Activated naive CD4-positive, alpha-beta T cell treated with Interleukin-2 at 50 U/mL for 16 hours (primary cell): ENCODE results near the gene SMPD4.
"Not testable (repeated sequence)": the region's sequence is repeated elsewhere in the genome, so short reads cannot be mapped to it uniquely, and the experiment has no call there.

Source experiments
- DNase-seq: peaks from one replicate; pipeline ENCODE4 v3.0.0-alpha.2; 2020

Gene SMPD4

DNA sequence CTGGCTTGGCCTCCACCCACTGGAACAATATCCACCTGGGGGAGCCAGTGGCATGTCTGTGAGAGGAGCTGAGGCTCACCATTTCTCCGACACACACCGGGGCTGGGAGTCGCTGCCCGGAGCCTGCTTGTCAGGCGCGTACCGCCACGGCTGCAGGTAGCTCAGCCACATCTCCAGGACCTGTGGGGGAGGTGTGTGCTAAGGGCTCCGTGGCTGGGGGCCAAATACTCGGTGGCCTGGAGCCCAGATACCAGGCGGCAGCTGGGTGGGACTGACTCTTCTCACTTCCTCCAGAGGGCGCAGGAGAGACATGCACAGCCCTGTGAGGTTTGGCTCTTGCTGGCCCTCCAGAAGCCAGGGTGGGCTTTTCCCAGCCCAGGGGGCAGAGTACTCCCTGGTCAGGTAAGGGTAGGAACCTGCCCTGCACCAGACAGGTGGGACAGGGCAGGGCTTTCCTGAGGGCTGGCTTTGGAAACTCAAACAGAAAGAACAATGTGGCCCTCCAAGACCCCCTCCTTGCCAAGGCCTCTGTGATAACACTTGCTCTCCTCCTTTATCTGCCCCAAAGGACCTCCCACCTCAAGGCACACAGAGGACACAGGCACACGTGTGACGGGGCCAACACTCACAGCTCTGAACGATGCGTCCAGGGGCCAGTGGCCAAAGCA is 25.3 kb downstream of the SMPD4 start:
- not testable (repeated sequence) for DNase-seq

DNA sequence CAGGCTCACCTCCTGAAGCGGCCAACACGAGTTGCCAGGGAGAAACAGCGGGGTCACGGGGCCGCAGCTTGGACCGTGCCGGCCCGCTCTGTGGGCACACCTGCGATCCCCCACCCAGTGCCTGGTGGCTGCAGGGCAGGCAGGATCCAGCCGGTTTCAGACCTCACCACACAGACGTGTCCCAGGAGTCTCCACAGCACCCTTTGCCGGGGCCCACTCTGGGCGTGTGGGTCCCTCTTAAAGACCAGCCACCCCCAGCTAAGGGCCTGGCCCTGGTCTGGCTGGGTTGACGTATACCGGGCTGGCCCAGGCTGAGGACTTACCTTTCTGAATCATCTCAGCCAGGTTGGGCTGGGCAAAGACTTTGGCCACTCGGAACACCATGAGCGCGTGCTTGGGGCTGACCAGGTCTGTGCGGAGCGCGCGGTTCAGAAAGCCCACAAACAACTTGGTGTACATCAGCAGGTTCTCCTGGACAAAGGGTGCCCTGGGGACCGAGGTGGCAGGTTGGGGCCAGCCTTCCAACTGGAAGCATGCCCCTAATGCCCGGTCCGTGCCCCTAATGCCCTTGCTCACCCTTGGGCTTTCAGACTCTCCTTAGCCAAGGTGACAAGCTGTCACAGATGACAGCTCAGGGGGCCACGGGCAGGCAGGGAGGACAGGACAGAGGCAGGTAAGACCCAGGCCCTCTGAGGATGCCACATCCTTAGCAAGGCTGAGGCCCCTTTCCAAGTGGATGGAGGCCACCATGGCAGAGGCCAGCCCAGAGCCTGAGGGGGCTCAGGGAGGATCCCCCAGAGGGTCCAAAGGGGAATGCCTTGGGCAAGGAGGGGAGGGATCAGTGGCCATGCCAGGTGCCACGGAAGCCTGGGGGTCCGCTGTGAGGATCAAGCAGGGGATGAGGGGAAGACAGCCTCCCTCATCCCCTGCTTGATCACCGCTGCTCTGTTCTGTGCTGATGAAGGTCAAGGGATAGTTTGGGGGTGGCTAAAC is 26.3 kb downstream of the SMPD4 start:
- DNase-seq = no peak

DNA sequence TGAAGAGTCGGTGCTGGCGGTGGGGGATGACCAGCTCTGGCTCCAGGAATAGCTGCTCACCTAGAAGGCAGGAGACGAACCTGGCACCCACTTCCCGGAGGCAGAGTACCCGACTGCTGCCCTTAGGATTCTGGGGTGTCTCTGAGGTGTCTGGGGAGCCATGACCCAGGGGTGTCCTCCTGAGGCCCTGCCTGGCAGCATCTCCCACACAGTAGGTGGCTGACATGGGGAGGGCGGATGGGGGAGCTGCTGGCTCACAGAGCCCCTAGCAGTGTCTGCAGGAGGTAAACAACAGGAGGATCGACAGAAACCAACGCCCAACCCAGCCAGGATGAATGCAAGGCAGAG is 27.0 kb downstream of the SMPD4 start:
- not testable (repeated sequence) for DNase-seq

- not testable (repeated sequence) for DNase-seq
Measured at GRCh38 chr2:130153721-130154422, 27.5 kb downstream of the SMPD4 start.

DNA sequence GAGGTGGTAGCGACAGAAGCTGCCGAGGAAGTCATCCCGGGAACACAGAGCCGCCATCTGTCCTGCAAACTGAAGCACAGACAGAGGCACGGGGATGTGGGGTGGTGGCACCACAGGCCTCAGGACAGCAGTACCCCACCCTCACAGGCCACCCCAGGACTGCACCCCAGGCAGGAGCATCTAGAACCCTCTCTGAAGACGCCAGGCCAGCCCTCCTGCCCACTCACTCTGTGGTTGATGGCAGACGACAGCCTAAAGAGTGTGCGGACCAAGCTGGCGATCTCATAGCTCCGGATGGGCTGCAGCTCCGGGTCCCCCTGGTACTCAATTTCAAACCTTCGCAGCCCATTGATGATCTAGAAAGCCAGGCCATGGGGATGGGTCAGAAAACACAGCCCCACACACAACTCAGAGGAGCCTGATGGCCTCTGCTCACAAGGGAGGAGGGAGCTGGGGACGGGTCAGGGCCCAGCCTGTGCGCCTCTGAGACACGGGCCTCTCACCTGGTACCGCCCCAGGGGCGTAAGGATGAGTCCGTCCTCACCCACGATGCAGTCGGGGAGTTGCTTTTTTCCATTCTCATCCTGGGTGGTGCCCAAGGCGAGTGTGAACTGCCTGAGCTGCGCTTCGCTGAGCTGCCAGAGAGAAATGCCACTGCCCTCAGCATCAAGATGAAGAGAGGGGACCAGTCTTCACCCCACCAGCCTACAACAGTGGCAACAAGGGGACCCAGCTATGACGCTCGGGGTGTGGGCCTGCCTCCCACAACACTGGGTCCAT is 28.4 kb downstream of the SMPD4 start:
- DNase-seq = no peak

GRCh38 chr2:130152136-130152815 is 29.1 kb downstream of the SMPD4 start:
- DNase-seq = not testable (repeated sequence)

GRCh38 chr2:130151145-130151512 is 30.3 kb downstream of the SMPD4 start:
- not testable (repeated sequence) for DNase-seq

- no peak for DNase-seq
Measured at GRCh38 chr2:130150181-130151144, 30.9 kb downstream of the SMPD4 start.

GRCh38 chr2:130148515-130148914 is 32.9 kb downstream of the SMPD4 start:
- DNase-seq = not testable (repeated sequence)

DNA sequence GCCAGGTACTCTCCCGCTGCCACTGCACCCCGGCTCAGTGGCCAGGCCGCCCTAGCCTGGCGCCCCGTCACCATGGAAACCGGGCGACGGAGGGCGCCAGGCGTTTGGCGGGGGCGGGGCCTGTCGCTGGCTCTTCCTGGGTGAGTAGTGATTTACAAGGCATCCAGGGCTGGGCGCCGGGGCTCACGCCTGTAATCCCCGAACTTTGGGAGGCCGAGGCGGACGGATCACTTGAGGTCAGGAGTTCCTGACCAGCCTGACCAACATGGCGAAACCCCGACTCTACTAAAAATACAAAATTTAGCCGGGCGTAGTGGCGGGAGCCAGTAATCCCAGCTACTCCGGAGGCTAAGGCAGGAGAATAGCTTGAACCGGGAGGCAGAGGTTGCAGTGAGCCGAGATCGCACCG is 36.4 kb downstream of the SMPD4 start, which contains the start of gene CCDC74B:
CCDC74B (minus strand) TSS at position 107 of the 409 bp plus-strand sequence. CDS start 116 bp downstream, outside the sequence.
- peak; percentile 61 for DNase-seq

DNA sequence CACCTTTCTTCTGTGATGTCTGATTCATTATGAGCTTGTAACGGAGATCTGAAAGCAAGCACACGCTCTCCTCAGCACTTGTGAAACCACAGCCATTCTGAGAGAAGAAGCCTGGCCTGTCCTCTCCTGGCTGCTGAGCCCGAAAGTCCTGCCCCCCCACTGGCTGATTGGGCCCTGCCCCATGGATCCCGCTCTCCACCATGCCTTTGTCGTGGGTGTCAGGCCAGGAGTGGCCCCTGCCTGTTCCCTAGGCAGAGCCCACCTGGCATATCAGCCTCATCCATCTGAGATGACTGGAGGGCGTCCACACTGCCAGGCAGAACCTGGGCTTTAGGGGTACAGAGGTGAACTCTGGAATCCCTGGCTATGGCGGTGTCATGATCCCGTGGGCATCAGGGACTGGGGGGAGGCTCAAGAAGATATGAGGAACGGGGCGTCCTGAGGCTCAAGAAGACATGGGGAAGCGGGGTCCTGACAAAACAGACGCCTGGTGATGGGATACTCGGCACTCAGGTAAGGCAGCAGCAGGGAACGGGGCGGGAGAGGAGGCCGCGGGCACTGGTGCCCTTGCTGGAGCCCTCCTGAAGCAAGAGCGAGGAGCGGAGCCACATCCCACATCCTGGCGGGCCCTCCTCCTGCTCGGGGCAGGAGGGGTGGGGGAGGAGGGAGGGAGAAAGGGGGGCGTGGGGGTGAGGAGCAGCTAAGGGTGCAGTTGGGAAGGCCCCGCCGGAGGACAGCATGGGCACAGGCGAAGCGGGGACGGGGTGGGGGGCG is 37.9 kb downstream of the SMPD4 start:
- not testable (repeated sequence) for DNase-seq

DNA sequence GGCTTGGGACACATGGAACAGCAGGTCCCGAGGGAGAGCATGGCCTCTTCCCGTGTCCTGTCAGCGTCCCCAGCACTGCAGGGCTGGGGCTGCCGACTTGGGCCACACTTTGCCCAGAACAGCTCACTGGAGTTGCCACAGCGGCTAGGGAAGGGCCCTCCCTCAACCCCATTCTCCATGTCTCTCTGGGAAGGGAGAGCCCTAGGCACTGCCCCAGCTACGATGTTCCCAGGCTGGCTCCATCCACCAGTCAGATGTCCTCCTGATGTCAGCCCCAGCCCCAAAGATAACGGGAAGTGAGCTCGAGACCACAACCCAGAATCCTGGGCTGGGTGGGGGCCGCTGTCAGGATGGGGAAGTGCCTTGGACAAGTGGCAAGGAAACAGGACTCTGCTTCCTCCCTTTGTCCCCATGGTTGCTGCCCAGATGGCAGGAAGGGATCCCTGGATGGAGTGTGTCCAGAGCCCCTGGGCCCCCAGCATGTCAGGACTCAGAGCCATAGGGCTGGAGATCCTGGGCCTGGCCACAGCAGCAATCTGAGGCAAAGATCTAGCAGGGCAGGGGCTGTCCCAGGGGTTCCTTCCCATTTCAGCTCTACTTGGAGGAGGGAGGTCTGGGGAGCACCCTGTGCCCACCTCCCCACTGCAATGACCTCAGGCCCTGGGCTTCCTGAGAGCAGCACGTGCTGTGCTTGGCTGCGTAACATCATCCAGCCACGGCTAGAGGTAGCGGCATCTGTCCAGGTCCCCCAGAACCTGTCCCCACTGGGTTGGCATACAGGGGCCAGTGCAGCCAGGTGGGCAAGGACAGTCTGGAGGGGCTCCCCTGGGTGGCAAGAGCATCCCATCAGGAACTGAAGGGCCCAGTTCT is 38.8 kb downstream of the SMPD4 start:
- not testable (repeated sequence) for DNase-seq

GRCh38 chr2:130141645-130142370 is 39.6 kb downstream of the SMPD4 start:
- not testable (repeated sequence) for DNase-seq

- DNase-seq = not testable (repeated sequence)
Measured at GRCh38 chr2:130141002-130141401, 40.4 kb downstream of the SMPD4 start.

DNA sequence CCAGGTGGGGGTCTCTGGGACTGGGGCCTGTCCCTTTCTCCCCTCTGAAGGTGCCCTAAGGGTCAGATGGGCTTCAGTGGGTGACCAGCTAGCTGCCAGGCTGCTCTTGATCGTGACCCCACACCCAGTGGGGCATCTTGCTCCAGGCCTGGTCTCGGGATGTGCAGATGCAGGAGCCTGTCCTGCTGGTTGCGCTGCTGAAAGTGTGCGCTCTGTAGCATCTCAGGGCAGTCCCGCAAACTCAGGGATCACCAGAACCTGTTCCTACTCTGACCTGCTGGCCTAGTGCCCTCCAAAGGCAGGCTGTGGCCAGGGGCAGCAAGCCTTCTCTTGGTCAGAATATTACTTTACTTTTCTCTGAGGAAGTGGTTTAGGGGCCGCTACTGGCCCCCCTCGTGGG is 40.9 kb downstream of the SMPD4 start:
- not testable (repeated sequence) for DNase-seq

DNA sequence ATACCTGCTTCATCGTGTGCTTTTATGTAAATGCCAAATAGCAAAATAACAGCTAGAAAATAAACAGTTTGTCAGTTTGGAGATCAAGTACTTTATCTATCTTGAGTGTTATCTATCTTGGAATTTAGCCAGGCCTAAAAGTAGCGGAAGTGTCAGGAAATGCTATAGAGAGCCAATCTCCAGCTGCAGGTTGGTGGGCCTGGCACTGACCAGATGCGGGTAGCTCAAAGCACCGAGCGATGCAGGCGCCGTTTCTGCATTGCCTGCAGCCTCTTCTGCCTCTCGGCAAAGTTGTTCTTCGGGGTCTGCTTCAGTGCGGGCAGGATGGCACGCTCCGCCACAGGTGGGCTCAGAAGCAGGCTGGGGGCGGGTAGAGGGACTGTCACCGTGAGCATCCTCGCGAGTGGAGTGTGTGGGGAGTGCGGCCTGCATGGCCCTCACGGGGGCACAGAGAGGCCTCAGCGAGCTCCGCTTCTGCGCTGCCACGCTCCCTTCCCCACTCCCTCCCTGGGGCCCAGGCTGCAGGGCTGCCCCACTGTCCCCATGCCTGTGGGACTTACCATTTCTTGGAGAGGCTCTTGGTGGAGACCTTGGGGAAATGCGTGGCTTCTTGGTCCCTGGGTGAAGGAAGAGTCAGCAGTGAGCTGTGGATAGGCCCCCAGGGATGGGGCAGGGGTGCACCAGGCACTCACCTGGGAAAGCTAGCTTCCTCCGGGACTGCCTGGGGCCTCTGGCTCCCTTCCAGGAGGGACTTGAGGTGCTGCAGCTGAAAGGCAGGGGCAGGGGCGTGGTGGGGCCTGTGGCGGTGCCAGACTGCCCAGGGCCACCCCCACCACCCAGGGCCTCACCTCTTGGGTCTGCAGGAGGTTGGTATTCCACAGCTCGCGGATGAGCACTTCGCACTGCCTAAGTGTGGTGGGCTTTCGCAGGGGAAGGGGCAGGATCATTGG is 41.8 kb downstream of the SMPD4 start:
- DNase-seq = not testable (repeated sequence)

GRCh38 chr2:130138841-130139251 is 42.6 kb downstream of the SMPD4 start:
- DNase-seq = not testable (repeated sequence)
